HepG2 (cell line): ENCODE results near the gene TTBK1. TPM values are rescaled to one million over a fixed set of nuclear protein-coding genes. Genes with fewer than 3 reads are reported as not detected.

Experiments used
- CC2D1A ChIP-seq: sonication (generic); formaldehyde crosslinking; IDR thresholded peaks from 2 replicates; pipeline ENCODE4 v1.8.1; 2023; ENCODE audit warnings: mild to moderate bottlenecking, missing genetic modification reagents
- DNMT3B ChIP-seq: conservative IDR thresholded peaks from 2 replicates; pipeline ENCODE4 v1.6.1; 2016; ENCODE audit warnings: missing biosample characterization, control low read depth
- FOSL1 ChIP-seq: sonication (generic); formaldehyde crosslinking; IDR thresholded peaks from 2 replicates; pipeline ENCODE4 v1.9.0; 2021; ENCODE audit warnings: missing genetic modification reagents, borderline replicate concordance
- HDAC1 ChIP-seq: sonication (generic); formaldehyde crosslinking; IDR thresholded peaks from 2 replicates; pipeline ENCODE4 v1.5.1; 2020; ENCODE audit warnings: mild to moderate bottlenecking, missing genetic modification reagents
- HMG20A ChIP-seq: IDR thresholded peaks from 2 replicates; pipeline ENCODE4 v1.6.1; 2016; ENCODE audit warnings: borderline replicate concordance
- PAX8 ChIP-seq: sonication (generic); formaldehyde crosslinking; IDR thresholded peaks from 2 replicates; pipeline ENCODE4 v1.8.0; 2022; ENCODE audit warnings: mild to moderate bottlenecking, missing genetic modification reagents, borderline replicate concordance
- REXO4 ChIP-seq: sonication (generic); formaldehyde crosslinking; IDR thresholded peaks from 2 replicates; pipeline ENCODE4 v1.8.0; 2022; ENCODE audit warnings: missing genetic modification reagents, mild to moderate bottlenecking, borderline replicate concordance
- SNAPC2 ChIP-seq: sonication (generic); formaldehyde crosslinking; IDR thresholded peaks from 2 replicates; pipeline ENCODE4 v1.8.1; 2022; ENCODE audit warnings: mild to moderate bottlenecking, missing genetic modification reagents
- ZFP41 ChIP-seq: sonication (generic); formaldehyde crosslinking; IDR thresholded peaks from 2 replicates; pipeline ENCODE4 v1.4.0; 2020; ENCODE audit warnings: mild to moderate bottlenecking, missing genetic modification reagents, borderline replicate concordance
- ZNF543 ChIP-seq: sonication (generic); formaldehyde crosslinking; IDR thresholded peaks from 2 replicates; pipeline ENCODE4 v1.4.0; 2020; ENCODE audit warnings: mild to moderate bottlenecking, missing genetic modification reagents
- ZNF557 ChIP-seq: sonication (generic); formaldehyde crosslinking; IDR thresholded peaks from 2 replicates; pipeline ENCODE4 v1.4.0; 2020; ENCODE audit warnings: missing genetic modification reagents
- ZNF850 ChIP-seq: sonication (generic); formaldehyde crosslinking; conservative IDR thresholded peaks from 2 replicates; pipeline ENCODE4 v1.9.0; 2021; ENCODE audit warnings: mild to moderate bottlenecking, missing genetic modification reagents
- polyA plus RNA-seq, 8 experiments: library from polyadenylated mRNA; depleted of rRNA in 3 of 8; stranded (reverse) in 7 of 8; unstranded in 1 of 8; fragments of >200 nt; fragmentation: Illumina TruSeq in 4 of 8; extraction: Trizol in 4 of 8; gene quantifications; 2 replicates each; pipeline versions ENCODE4 v1.2.1 to v1.2.3, GENCODE V29; 2011 to 2016; ENCODE audit warnings: low read depth in 4 of 8, missing spikeins in 1 of 8, mixed read lengths in 1 of 8; ENCODE audit not compliant: insufficient read depth in 1 of 8
- total RNA-seq, 5 experiments: library from RNA; depleted of rRNA; stranded (reverse); fragments of >200 nt; fragmentation: Illumina TruSeq; extraction: Trizol; gene quantifications; 2 replicates each; pipeline ENCODE4 v1.2.3, GENCODE V29; 2016; ENCODE audit warnings: low read depth in 1 of 5
- TF ChIP-seq, protein P1 (sequence below): sonication (generic); formaldehyde crosslinking; IDR thresholded peaks from 2 replicates; pipeline ENCODE4 v1.5.1; 2020; ENCODE audit warnings: mild to moderate bottlenecking, missing genetic modification reagents, moderate library complexity
- TF ChIP-seq, protein P2 (sequence below): IDR thresholded peaks from 2 replicates; pipeline ENCODE4 v1.6.1; 2016; ENCODE audit warnings: mild to moderate bottlenecking
- TF ChIP-seq, protein P3 (sequence below): sonication (generic); formaldehyde crosslinking; IDR thresholded peaks from 2 replicates; pipeline ENCODE4 v1.5.1; 2020; ENCODE audit warnings: missing genetic modification reagents, mild to moderate bottlenecking, borderline replicate concordance
- TF ChIP-seq, protein P4 (sequence below), 2 experiments: sonication (generic) in 1 of 2; formaldehyde crosslinking in 1 of 2; IDR thresholded peaks; 2 replicates each; pipeline versions ENCODE4 v1.6.1 to v1.9.0; 2014 to 2022; ENCODE audit warnings: antibody characterized with exemption in 1 of 2, borderline replicate concordance in 1 of 2, inconsistent platforms in 1 of 2, low read depth in 1 of 2, missing genetic modification reagents in 1 of 2
- TF ChIP-seq, protein P5 (sequence below): IDR thresholded peaks from 2 replicates; pipeline ENCODE4 v1.6.1; 2016; ENCODE audit warnings: missing compliant biosample characterization, missing genetic modification reagents, borderline replicate concordance

Gene TTBK1
- total and polyA plus RNA-seq, 2 of the 13 experiments (the other 11 are each of a cell fraction or from before 2014, with no cell fraction given): 0.24 to 0.33 TPM

DNA sequence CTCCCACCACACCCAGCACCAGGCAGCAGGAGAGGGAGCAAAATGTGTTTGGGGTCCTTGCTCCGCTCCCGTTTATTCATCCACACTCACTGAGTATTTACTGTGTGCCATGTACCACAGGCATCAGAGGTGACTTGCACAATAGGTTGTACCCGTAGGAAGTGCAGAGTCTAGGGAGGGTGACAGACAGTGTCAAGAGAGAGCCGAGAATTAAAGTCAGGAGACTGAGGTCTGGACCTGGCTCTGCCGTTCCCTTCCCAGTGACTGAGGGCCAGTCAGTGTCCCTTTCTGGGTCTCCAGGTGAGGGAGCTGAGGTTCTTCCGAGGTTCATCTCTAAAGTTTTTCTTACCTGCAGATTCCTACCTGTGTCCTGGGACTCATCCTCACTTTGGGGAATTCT lies 22.3 kb downstream of the TTBK1 start (continued):
- TF ChIP-seq HDAC1 (CRISPR knock-in tag): peak; percentile 64; the same call in 1 of the 2 replicates
- no peak for TF ChIP-seq SNAPC2 (CRISPR knock-in tag)
- TF ChIP-seq, protein P1, sequence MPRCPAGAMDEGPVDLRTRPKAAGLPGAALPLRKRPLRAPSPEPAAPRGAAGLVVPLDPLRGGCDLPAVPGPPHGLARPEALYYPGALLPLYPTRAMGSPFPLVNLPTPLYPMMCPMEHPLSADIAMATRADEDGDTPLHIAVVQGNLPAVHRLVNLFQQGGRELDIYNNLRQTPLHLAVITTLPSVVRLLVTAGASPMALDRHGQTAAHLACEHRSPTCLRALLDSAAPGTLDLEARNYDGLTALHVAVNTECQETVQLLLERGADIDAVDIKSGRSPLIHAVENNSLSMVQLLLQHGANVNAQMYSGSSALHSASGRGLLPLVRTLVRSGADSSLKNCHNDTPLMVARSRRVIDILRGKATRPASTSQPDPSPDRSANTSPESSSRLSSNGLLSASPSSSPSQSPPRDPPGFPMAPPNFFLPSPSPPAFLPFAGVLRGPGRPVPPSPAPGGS (CRISPR knock-in tag): no peak
- no peak for TF ChIP-seq ZNF850 (CRISPR knock-in tag)
- TF ChIP-seq PAX8 (CRISPR knock-in tag): no peak
- TF ChIP-seq, protein P2, sequence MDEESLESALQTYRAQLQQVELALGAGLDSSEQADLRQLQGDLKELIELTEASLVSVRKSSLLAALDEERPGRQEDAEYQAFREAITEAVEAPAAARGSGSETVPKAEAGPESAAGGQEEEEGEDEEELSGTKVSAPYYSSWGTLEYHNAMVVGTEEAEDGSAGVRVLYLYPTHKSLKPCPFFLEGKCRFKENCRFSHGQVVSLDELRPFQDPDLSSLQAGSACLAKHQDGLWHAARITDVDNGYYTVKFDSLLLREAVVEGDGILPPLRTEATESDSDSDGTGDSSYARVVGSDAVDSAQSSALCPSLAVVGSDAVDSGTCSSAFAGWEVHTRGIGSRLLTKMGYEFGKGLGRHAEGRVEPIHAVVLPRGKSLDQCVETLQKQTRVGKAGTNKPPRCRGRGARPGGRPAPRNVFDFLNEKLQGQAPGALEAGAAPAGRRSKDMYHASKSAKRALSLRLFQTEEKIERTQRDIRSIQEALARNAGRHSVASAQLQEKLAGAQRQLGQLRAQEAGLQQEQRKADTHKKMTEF: no peak; the same call in 1 of the 2 replicates
- TF ChIP-seq ZFP41 (CRISPR knock-in tag): no peak
- no peak for TF ChIP-seq FOSL1 (CRISPR knock-in tag)
- no peak for TF ChIP-seq ZNF557
- TF ChIP-seq DNMT3B (CRISPR knock-in tag): no peak
- peak; percentile 40; the same call in 1 of the 2 replicates for TF ChIP-seq HMG20A
- no peak for TF ChIP-seq ZNF543 (CRISPR knock-in tag)
- TF ChIP-seq, protein P3, sequence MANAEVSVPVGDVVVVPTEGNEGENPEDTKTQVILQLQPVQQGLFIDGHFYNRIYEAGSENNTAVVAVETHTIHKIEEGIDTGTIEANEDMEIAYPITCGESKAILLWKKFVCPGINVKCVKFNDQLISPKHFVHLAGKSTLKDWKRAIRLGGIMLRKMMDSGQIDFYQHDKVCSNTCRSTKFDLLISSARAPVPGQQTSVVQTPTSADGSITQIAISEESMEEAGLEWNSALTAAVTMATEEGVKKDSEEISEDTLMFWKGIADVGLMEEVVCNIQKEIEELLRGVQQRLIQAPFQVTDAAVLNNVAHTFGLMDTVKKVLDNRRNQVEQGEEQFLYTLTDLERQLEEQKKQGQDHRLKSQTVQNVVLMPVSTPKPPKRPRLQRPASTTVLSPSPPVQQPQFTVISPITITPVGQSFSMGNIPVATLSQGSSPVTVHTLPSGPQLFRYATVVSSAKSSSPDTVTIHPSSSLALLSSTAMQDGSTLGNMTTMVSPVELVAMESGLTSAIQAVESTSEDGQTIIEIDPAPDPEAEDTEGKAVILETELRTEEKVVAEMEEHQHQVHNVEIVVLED (CRISPR knock-in tag): 0 out of 2 replicates have a peak, but pooled peaks have one; percentile 28
- TF ChIP-seq REXO4 (CRISPR knock-in tag): no peak
- TF ChIP-seq, protein P4, sequence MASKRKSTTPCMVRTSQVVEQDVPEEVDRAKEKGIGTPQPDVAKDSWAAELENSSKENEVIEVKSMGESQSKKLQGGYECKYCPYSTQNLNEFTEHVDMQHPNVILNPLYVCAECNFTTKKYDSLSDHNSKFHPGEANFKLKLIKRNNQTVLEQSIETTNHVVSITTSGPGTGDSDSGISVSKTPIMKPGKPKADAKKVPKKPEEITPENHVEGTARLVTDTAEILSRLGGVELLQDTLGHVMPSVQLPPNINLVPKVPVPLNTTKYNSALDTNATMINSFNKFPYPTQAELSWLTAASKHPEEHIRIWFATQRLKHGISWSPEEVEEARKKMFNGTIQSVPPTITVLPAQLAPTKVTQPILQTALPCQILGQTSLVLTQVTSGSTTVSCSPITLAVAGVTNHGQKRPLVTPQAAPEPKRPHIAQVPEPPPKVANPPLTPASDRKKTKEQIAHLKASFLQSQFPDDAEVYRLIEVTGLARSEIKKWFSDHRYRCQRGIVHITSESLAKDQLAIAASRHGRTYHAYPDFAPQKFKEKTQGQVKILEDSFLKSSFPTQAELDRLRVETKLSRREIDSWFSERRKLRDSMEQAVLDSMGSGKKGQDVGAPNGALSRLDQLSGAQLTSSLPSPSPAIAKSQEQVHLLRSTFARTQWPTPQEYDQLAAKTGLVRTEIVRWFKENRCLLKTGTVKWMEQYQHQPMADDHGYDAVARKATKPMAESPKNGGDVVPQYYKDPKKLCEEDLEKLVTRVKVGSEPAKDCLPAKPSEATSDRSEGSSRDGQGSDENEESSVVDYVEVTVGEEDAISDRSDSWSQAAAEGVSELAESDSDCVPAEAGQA (IDR thresholded peaks at IDR 0.05; ENCODE audit: low read depth): no peak
- TF ChIP-seq, protein P4 (CRISPR knock-in tag; IDR thresholded peaks at IDR 0.05; ENCODE audit: borderline replicate concordance): no peak
- TF ChIP-seq CC2D1A (CRISPR knock-in tag): no peak
- TF ChIP-seq, protein P5, sequence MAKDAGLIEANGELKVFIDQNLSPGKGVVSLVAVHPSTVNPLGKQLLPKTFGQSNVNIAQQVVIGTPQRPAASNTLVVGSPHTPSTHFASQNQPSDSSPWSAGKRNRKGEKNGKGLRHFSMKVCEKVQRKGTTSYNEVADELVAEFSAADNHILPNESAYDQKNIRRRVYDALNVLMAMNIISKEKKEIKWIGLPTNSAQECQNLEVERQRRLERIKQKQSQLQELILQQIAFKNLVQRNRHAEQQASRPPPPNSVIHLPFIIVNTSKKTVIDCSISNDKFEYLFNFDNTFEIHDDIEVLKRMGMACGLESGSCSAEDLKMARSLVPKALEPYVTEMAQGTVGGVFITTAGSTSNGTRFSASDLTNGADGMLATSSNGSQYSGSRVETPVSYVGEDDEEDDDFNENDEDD (CRISPR knock-in tag): no peak
